KG1 (cell line): ENCODE measurements around the gene ANKRD17.
"Not testable (repeated sequence)": the region's sequence is repeated elsewhere in the genome, so short reads cannot be mapped to it uniquely, and the experiment has no call there.

Source experiments
- DNase-seq: peaks from one replicate; lab custom pipeline; 2025; lab: John Stamatoyannopoulos, UW

ANKRD17 gene, protein sequence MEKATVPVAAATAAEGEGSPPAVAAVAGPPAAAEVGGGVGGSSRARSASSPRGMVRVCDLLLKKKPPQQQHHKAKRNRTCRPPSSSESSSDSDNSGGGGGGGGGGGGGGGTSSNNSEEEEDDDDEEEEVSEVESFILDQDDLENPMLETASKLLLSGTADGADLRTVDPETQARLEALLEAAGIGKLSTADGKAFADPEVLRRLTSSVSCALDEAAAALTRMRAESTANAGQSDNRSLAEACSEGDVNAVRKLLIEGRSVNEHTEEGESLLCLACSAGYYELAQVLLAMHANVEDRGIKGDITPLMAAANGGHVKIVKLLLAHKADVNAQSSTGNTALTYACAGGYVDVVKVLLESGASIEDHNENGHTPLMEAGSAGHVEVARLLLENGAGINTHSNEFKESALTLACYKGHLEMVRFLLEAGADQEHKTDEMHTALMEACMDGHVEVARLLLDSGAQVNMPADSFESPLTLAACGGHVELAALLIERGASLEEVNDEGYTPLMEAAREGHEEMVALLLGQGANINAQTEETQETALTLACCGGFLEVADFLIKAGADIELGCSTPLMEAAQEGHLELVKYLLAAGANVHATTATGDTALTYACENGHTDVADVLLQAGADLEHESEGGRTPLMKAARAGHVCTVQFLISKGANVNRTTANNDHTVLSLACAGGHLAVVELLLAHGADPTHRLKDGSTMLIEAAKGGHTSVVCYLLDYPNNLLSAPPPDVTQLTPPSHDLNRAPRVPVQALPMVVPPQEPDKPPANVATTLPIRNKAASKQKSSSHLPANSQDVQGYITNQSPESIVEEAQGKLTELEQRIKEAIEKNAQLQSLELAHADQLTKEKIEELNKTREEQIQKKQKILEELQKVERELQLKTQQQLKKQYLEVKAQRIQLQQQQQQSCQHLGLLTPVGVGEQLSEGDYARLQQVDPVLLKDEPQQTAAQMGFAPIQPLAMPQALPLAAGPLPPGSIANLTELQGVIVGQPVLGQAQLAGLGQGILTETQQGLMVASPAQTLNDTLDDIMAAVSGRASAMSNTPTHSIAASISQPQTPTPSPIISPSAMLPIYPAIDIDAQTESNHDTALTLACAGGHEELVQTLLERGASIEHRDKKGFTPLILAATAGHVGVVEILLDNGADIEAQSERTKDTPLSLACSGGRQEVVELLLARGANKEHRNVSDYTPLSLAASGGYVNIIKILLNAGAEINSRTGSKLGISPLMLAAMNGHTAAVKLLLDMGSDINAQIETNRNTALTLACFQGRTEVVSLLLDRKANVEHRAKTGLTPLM (N-terminal part only)

DNA sequence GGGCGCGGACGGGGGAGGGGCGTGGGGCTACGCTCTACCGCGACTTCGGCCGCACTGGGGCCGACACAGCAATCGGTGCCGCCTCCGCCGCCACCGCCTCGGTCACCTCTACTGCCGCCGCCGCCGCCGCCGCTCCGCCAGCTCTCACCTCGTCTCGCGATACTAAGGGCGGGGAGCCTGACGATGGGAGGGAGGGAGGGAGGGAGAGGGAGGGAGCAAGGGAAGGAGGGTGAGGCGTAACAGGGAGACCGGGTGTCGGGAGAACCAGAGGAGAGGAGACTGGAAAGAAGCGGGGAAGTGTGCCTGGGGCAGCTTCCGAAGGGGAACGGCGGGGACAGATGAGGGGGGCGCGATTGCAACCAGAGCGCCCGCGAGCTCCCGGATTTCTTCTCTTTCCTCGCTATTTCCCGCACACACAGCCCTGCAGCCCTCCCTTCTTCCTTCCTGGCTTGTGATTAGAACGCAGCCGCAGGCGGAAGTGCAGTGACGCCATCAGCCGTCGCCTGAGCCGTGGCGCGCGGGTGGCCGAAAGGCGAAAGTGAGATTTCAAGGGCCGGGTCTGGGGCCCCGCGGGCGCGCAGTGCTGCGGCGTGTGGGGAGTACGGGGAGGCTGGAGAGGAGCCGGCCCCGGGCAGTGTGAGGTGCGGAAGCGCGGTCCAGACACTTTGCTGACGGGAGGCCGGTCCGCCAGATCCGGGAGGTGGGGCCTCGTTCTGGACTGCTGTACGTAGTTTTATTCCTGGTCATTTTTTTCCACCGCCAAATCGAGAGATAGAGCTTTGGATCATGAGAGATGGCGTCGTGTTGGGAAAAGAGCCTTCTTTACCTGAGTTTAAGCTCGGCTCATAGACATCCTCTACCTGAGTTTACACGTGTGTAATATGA, at the start of gene ANKRD17:
Gene ANKRD17 (minus strand): TSS at position 113 of the 885 bp plus-strand sequence. CDS start 130 bp downstream, outside the sequence.
- peak; percentile 77 for DNase-seq

DNA sequence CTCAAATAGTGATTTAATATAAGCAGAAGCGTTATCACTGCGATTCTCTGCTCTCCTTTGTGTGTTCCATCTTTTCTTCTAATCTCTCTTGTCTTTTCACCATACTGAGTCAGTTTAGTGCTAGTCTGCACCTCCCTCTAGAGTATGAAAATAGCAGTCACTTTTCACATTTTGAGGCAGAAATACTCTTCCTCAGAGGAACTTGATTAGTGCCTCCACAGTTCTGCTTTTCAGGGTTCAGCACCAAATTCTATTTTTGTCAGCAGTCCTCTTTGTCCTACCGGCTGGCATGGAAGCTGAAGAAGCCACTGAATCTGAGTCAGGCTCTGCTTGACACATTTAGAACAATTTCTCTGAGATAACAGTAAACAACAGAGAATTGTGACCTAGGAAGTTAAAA, 49.7 kb upstream of the ANKRD17 start:
- peak; percentile 22 for DNase-seq

DNA sequence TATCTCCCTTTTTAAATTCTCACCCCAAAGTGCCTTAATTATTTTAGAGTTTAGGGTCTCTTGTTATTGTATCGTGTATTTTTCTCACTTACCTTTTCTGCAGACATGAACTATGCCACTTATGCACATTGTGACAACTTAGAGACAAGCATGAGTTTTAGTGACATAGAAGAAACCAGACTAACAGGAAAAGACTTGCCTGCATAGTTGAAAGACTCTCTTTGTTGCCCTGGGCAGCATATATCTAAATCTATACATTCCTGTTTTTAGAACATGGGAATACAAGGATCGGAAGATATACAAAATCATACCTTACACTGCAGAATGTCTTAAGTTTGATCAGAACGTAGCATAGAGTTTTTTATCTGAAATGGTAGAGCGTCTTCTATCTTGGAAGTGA, 45.1 kb upstream of the ANKRD17 start:
- DNase-seq = no peak

DNA sequence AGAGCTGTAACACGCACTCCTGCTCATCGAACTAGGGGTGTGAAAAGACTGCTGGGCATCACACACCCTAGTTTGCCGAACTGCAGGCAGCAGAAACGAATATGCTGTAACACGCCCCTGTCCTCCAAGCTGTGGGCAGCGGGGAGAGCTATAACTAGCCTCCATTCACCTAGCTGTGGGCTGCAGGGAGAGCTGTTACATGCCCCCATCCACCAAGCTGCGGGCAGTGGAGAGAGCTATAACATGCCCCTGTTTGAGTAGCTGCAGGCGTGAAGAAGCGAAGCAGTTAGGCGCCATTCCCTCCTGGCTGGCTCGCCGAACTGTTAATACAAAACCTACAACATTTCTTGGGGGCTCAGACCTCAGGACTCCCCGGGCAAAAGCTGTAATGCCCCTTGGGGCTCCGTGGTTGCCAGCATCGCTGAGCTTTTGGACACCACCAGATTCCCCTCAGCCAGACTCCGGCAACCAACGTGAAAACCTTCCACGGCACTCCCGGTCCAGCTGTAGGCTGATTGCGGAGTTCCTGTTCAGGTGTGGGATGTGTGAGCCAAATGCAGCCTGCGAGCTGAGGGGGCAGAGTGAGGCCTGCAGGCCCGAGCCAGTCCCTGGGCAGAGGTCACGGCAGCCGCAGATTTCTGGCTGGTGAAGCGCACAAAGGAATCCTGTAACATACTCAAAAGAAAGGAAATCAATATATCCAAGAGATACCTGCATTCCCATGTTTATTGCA, 41.1 kb upstream of the ANKRD17 start:
- DNase-seq = no peak

DNA sequence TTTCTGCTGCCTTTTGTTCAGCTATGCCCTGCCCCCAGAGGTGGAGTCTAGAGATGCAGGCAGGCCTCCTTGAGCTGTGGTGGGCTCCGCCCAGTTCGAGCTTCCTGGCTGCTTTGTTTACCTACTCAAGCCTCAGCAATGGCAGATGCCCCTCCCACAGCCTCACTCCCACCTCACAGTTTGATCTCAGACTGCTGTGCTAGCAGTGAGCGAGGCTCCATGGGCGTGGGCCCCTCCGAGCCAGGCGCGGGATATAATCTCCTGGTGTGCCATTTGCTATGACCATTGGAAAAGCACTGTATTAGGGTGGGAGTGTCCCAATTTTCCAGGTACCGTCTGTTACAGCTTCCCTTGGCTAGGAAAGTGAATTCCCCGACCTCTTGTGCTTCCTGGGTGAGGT, 34.1 kb upstream of the ANKRD17 start:
- not testable (repeated sequence) for DNase-seq

DNA sequence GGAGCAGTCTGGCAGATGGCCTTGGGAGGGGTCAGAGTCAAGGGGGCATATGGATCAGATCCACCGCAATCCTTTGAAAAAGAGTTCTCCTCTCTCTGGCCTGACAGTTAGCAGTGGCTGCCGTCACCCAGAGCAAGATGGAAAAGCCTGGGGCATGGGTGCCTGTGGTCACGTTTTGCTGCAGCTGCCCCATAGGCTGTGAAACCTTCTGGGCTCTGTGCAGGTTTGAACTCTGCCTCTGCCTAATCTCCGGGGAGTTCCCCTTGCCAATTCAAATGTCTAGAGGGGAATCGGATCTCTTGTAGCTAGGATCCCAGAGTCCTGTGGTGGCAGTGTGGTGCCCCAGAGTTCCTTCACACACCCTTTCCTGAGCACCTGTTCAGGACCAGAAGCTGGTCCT, 23.4 kb upstream of the ANKRD17 start:
- no peak for DNase-seq

DNA sequence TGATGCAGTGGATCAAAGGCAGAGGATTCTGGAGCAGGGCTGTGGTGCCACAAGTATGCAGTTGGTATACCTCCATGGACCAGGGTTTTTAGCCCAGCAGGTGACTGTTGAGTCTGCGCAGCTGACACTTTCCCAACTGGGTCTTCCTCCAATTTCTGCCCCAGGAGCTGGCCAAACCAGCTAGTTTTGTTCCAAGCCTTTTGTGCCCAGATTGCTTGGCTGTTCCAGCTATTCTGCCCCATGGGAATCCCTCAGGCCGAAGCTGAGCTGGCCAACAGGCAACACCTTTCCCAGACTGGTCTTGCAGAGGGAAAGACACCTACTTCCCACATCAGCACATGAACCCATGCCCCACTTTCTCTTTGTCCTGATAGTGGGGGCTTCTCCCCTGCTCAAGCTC, 22.8 kb upstream of the ANKRD17 start:
- no peak for DNase-seq

DNA sequence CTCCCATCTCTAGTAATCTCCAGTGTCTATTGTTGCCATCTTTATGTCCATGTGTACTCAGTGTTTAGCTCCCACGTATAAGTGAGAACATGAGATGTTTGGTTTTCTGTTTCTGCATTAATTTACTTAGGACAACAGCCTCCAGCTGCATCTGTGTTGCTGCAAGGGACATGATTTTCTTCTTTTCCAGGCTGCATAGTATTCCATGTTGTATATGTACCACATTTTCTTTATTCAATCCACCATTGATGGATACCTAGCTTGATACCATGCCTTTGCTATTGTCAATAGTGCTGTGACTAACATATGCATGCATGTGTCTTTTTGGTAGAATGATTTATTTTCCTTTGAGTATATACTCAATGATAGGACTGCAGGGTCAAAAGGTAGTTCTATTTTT, 18.6 kb upstream of the ANKRD17 start:
- no peak for DNase-seq

DNA sequence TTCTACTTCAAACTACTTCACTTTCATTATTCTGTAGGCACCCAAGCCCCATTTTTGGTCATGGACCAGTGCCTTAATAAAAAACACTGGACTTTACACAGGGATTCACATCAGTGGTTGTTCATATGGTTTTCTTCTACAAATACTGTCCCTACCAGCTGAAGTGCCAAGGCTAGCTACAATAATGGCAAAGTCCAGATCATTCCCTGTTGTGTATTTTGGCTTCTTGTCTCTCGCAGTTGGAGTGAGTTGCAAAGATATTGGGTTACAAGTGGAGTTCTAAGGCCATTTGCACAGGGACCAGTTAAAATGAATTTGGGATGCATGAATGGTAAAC, 16.7 kb upstream of the ANKRD17 start:
- no peak for DNase-seq

DNA sequence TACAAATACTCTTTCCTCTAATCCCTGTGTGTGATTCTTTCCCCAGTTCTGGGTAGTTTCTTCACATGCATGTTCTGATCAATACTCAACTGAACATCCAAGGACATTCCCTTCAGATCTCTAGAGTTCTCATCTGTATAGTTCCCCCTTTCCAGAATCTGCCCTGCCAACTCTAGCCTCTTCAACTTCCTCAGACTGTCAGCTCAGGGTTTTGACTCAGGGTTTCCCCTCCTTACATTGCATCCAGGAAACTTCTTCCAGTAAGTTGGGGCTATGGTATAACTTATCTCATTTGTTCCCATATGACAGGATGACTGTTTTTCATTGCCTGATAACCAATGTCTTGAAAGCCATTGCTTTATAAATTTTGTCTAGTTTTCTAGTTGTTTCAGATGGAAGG, 14.2 kb upstream of the ANKRD17 start:
- no peak for DNase-seq

DNA sequence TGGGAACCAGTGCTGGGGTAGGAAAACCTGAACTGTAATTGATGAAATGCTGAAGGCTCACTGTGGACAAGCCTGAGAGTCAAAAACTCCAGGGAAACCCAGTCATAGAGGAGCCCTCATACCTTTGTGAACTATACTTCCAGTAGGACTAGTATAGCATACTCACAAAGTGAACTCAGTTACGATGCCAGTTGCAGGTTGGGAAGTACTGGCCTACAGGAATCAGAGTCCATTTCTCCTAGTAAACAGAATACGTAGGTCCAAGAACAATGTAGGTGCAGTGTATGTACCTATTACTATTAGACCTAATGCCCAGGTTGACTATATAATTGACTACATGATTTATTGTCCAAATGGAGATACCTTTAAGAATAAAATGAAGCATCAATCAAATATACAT, 8.5 kb upstream of the ANKRD17 start:
- no peak for DNase-seq

DNA sequence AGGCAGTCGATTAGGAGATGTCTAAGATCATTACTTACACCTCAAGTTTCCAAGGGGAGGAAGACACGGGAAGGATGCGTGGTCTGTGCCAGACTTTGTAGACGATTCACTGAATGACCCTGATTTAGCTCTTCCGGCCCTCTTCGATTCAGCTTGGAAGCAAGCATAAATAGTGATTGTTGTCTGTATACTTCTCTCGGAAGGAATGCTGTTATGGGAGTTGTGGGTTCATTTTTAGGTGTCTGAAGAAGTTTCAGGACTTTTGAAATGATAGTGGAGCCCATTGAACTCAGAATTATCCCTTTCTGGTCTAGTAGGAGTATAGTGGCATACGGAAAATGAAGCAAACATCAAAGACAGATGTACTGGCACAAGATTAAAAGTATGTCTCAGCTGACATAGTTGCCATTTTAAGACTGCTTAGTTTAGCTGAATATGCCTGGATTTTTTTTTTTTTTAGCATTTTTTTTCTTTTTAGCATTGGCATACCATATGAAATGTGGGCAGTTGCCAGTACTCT, 1.0 kb upstream of the ANKRD17 start:
- DNase-seq = no peak

DNA sequence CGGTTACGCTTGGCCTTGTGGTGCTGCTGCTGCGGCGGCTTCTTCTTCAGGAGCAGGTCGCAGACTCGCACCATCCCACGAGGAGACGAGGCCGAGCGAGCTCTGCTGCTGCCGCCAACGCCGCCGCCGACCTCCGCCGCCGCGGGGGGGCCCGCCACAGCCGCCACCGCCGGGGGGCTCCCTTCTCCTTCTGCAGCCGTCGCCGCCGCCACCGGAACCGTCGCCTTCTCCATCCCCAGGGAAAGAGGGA, 237 bp downstream of the ANKRD17 start:
- no peak for DNase-seq

DNA sequence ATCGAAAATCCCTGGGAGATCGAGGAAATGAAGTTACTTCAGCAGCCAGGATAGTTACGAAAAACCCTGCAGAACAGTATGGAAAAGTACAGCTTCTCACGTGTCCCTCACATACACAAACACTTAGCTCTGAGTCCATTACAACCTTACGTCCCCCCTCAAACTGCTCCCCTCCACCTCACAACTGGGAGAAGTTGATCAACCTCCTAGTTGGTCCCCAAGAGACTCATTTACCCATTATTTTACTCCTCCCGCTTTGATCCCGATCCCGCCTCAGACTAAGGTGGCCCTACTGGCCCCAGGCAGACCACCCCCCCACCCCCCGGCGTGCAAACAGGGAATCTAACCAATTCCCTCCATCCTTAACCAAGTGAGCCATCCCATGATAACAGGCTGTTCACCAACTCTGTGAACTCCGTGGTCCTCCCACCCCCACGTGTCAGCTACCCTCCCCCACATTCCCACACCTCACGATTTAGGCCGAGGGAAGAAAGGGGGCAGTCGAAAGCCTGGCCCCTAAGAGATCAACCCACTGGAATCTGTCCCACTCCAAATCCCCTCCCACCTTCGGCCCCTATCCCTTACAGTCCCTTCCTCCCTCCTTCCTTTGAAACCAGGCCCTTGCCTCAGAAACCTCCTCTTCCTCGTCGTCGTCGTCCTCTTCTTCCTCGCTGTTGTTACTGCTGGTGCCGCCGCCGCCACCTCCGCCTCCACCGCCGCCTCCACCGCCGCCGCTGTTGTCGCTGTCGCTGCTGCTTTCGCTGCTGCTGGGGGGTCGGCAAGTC, 755 bp downstream of the ANKRD17 start:
- DNase-seq = no peak

DNA sequence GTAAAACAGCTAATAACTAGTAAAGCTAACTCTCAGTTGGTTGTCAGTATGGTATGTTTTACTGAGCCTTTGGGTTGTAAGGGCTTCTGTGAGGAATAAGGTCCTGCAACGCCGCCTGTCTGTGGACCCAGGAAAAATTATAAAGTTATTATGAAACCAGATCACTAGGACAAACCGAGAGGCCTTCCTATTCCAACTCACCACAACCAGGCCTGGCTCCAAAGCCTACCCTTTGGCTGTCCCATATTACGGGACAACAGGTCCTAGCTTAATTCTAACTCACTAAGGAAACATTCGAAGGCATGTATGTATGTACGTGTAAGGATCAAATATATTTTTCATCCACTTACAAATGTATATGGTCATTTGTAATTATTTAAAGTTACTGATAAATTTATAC, 1.4 kb downstream of the ANKRD17 start:
- peak; percentile 62 for DNase-seq

DNA sequence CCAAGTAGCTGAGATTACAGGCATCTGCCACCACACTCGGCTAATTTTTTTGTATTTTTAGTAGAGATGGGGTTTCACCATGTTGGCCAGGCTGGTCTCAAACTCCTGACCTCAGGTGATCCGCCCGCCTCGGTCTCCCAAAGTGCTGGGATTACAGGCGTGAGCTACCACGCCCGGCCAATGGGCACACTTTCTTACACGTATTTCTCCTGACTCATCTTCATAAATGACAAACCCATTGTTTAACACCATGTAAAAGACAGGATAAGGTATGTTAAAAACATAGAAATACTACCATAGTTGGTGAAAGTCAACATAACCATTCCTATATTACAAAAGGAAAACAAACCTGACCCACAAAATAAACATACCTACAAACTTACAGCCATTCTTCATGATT, 2.8 kb downstream of the ANKRD17 start:
- not testable (repeated sequence) for DNase-seq

DNA sequence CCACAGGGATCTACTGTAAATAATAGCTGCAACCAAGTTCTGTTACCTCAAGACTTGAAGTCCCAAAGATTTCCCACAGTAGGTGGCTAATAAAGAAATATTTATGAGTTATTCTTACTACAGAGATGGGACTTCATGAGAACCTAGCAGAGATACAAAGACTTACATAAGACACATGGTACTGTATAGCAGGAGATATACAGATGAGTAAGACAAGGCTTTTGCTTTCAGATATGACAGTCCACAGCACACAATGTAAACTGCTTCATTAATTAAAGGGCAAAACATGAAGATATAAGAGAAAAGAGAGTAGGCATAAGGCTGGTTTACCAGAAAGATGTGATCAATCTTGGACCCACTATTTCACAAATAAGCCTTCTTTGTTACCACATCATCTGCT, 6.6 kb downstream of the ANKRD17 start:
- no peak for DNase-seq

DNA sequence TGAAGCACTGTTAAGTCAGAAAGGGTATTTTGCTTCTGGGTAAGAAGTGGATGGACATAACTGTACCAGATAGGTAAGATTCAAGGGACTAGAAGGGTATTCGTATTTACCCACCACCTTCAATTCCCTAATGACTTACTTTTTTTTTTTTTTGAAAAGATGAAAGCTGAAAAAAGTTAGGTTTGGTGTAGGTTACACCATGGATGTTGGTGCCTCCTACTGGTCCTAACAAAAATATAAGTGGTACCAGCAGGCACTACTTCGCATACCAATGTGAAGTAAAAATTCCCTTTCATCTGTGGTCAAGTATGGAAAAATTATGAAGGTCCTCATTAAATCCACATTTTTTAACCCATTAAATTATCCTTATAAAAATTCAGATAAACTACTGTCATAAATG, 7.2 kb downstream of the ANKRD17 start:
- no peak for DNase-seq

DNA sequence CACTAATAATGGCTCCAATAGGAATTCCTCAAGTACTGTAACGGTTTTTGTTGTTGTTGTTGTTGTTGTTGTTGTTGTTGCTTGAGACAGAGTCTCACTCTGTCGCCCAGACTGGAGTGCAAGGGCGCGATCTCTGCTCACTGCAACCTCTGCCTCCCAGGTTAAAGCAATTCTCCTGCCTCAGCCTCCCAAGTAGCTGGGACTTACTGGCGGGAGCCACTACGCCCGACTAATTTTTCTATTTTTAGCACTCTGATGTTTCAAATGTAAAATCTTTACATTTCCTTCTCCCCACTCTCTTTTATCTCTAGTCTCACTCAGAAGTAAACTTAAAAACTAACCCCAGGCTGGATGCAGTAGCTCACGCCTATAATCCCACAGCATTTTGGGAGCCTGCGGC, 8.0 kb downstream of the ANKRD17 start:
- DNase-seq = no peak

DNA sequence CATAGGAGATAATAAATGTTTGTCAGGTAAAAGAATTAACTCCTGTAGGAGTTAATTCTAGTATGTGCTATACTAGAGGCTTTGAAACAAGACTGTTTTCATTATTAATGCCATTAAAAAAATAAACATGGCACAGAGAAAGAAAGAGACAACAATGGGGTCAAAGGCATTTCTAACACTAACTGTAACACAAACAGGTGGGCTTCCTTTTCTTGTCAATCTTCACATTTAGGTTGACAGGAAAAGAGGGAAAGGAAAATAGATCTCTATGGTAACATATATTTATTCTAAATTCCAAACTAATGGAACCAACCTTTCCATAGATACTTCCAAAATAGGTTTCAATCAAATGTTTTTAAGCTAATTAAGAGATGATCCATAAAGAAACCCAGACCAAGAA, 9.8 kb downstream of the ANKRD17 start:
- DNase-seq = no peak
